Renal pelvis (tissue), 4 donors: ENCODE results near the gene SMARCE1. TPM values are rescaled to one million over a fixed set of nuclear protein-coding genes. Genes with fewer than 3 reads are reported as not detected.

Experiments
- DNase-seq: peaks from one replicate; pipeline ENCODE4 v3.0.0-alpha.2; 2013
- polyA plus RNA-seq, 3 donors: library from polyadenylated mRNA; unstranded; fragments of 120-200 nt; gene quantifications; one replicate each; pipeline ENCODE4 v1.2.1, GENCODE V29; 2013; ENCODE audit not compliant: insufficient read length in 3 of 3

Gene SMARCE1
- polyA plus RNA-seq, 3 donors: 226 to 262 (median 254) TPM

GRCh38 chr17:40613467-40614154, 34.0 kb downstream of the SMARCE1 start:
- no peak for DNase-seq

GRCh38 chr17:40612599-40613244, 34.9 kb downstream of the SMARCE1 start:
- no peak for DNase-seq

- DNase-seq: no peak
Observed at GRCh38 chr17:40611840-40612474, 35.7 kb downstream of the SMARCE1 start.

GRCh38 chr17:40610359-40610758, 37.3 kb downstream of the SMARCE1 start:
- no peak for DNase-seq

- no peak for DNase-seq
Observed at GRCh38 chr17:40608061-40608581, 39.5 kb downstream of the SMARCE1 start.

GRCh38 chr17:40607641-40608040, 40.0 kb downstream of the SMARCE1 start:
- DNase-seq: no peak

- DNase-seq: no peak
Observed at GRCh38 chr17:40606548-40607353, 40.9 kb downstream of the SMARCE1 start.

- no peak for DNase-seq
Observed at GRCh38 chr17:40605306-40605705, 42.3 kb downstream of the SMARCE1 start.

GRCh38 chr17:40604327-40605080, 43.1 kb downstream of the SMARCE1 start:
- no peak for DNase-seq

- no peak for DNase-seq
Observed at GRCh38 chr17:40602445-40603443, 44.9 kb downstream of the SMARCE1 start.

- no peak for DNase-seq
Observed at GRCh38 chr17:40600486-40601046, 47.1 kb downstream of the SMARCE1 start.

- DNase-seq: no peak
Observed at GRCh38 chr17:40599468-40599763, 48.2 kb downstream of the SMARCE1 start.

- peak; percentile 83 for DNase-seq
Observed at GRCh38 chr17:40598619-40599467, 48.8 kb downstream of the SMARCE1 start.

- no peak for DNase-seq
Observed at GRCh38 chr17:40598301-40598618, 49.4 kb downstream of the SMARCE1 start.

- DNase-seq: no peak
Observed at GRCh38 chr17:40597556-40598300, 49.9 kb downstream of the SMARCE1 start.

- no peak for DNase-seq
Observed at GRCh38 chr17:40597156-40597555, 50.5 kb downstream of the SMARCE1 start.

GRCh38 chr17:40596261-40596919, 51.2 kb downstream of the SMARCE1 start:
- DNase-seq: no peak

GRCh38 chr17:40590742-40591141, 56.9 kb downstream of the SMARCE1 start:
- DNase-seq: no peak
